HEK293T (cell line): ENCODE data around the gene CRHR2.

Experiments
- CTCF ChIA-PET: fragments of 350-600 bp; formaldehyde crosslinking; extraction: SDS; loops from one replicate; lab custom pipeline; 2021; ENCODE audit warnings: antibody characterized with exemption, inconsistent platforms; lab: Yijun Ruan, JAX
- POLR2A ChIA-PET: fragments of 350-600 bp; formaldehyde crosslinking; extraction: SDS; loops from one replicate; lab custom pipeline; 2020; ENCODE audit warnings: antibody characterized with exemption, inconsistent platforms; lab: Yijun Ruan, JAX
- DNase-seq: peaks from one replicate; pipeline ENCODE4 v3.0.0; 2012; ENCODE audit warnings: mixed read lengths; ENCODE audit errors: extremely low spot score
- ARNT ChIP-seq: fragments of 450-650 bp; IDR thresholded peaks from 2 replicates; pipeline ENCODE4 v1.6.1; 2017; ENCODE audit warnings: mild to moderate bottlenecking
- BHLHE40 ChIP-seq: fragments of 450-650 bp; IDR thresholded peaks from 2 replicates; pipeline ENCODE4 v1.6.1; 2016; ENCODE audit warnings: mild to moderate bottlenecking, moderate library complexity, borderline replicate concordance
- CTBP1 ChIP-seq: fragments of 450-650 bp; IDR thresholded peaks from 2 replicates; pipeline ENCODE4 v1.6.1; 2016; ENCODE audit warnings: borderline replicate concordance
- ELF4 ChIP-seq: fragments of 450-650 bp; IDR thresholded peaks from 2 replicates; pipeline ENCODE4 v1.6.1; 2017; ENCODE audit warnings: antibody characterized with exemption
- FOXA1 ChIP-seq: fragments of 450-650 bp; IDR thresholded peaks from 2 replicates; pipeline ENCODE4 v1.6.1; 2016; ENCODE audit warnings: mild to moderate bottlenecking
- FOXK2 ChIP-seq: fragments of 450-650 bp; IDR thresholded peaks from 2 replicates; pipeline ENCODE4 v1.6.1; 2016; ENCODE audit warnings: mild to moderate bottlenecking
- FOXM1 ChIP-seq: fragments of 450-650 bp; IDR thresholded peaks from 2 replicates; pipeline ENCODE4 v1.6.1; 2017; ENCODE audit warnings: mild to moderate bottlenecking, borderline replicate concordance
- HDGF ChIP-seq: fragments of 450-650 bp; IDR thresholded peaks from 2 replicates; pipeline ENCODE4 v1.6.1; 2017; ENCODE audit warnings: antibody characterized with exemption, borderline replicate concordance
- L3MBTL2 ChIP-seq: fragments of 450-650 bp; conservative IDR thresholded peaks from 2 replicates; pipeline ENCODE4 v1.6.1; 2016; ENCODE audit warnings: mild to moderate bottlenecking
- LEF1 ChIP-seq: fragments of 450-650 bp; IDR thresholded peaks from 2 replicates; pipeline ENCODE4 v1.6.1; 2017; ENCODE audit warnings: mild to moderate bottlenecking, borderline replicate concordance
- NFRKB ChIP-seq: fragments of 450-650 bp; IDR thresholded peaks from 2 replicates; pipeline ENCODE4 v1.6.1; 2016; ENCODE audit warnings: mild to moderate bottlenecking, moderate library complexity
- PKNOX1 ChIP-seq: fragments of 450-650 bp; IDR thresholded peaks from 2 replicates; pipeline ENCODE4 v1.6.1; 2016
- SP1 ChIP-seq: fragments of 450-650 bp; IDR thresholded peaks from 2 replicates; pipeline ENCODE4 v1.6.1; 2017
- SUZ12 ChIP-seq: fragments of 450-650 bp; IDR thresholded peaks from 2 replicates; pipeline ENCODE4 v1.6.1; 2016; ENCODE audit warnings: mild to moderate bottlenecking
- TARDBP ChIP-seq: fragments of 450-650 bp; IDR thresholded peaks from 2 replicates; pipeline ENCODE4 v1.6.1; 2016
- ZNF384 ChIP-seq: fragments of 450-650 bp; IDR thresholded peaks from 2 replicates; pipeline ENCODE4 v1.6.1; 2016

CRHR2 gene

GRCh38 chr7:30668102-30668501, 14.2 kb downstream of the CRHR2 start:
- DNase-seq = no peak
- POLR2A ChIA-PET = no interaction called here
- TF ChIP-seq CTBP1 (no peak), ZNF384 (no peak), ELF4 (no peak), FOXK2 (no peak), L3MBTL2 (no peak), TARDBP (no peak), ARNT (no peak), HDGF (no peak), FOXA1 (no peak)
- CTCF ChIA-PET = no interaction called here

DNA sequence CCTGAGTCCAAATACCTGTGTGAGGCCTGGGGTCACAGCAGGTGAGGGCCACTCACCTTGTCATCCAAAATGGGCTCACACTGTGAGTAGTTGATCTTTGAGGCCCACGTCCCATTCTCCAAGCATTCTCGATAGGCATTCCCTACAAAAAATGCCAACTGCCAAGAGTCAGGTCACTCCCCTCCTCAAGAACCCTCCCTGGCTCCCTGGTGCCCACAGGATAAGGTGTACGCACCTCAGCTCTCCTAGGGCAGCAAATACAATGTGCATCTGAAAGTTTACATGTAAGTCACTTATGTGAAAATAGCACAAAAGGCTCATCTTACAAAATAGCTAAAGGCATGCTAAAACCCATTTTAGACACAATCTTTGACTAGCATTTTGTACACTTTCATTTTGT, 15.1 kb downstream of the CRHR2 start:
- no peak for DNase-seq
- ChIA-PET CTCF (interaction anchor here (1.4 kb wide), 1 partner anchor 11 kb away, joined by 7 read pairs; no protein-coding TSS in a partner anchor), POLR2A (no interaction called here)
- no peak for TF ChIP-seq LEF1
- no peak for TF ChIP-seq ARNT
- TF ChIP-seq FOXK2 = no peak
- TF ChIP-seq FOXA1 = no peak
- TF ChIP-seq ZNF384 = no peak
- TF ChIP-seq SP1 = no peak
- no peak for TF ChIP-seq NFRKB
- TF ChIP-seq PKNOX1 = no peak
- TF ChIP-seq HDGF = no peak
- TF ChIP-seq BHLHE40 = no peak
- TF ChIP-seq ELF4 = no peak
- no peak for TF ChIP-seq L3MBTL2

DNA sequence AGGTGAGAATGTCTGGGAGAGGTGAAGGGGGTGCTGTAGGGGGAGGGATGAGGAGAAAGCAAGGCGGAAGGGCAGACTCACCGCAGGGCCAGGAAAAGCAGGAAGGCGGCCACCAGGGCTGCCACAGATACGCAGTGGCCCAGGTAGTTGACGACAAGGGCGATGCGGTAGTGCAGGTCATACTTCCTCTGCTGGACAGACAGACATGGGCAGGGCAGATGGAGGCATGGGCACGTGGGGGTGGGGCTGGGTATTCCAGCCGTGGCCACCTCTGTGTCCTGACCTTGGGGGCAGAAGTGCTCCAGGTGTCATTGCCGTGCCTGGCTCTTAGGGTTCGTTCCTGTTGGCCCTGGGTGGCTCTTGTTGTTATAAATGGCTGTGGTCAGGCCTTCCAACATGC, 16.8 kb downstream of the CRHR2 start:
- ChIA-PET POLR2A (no interaction called here), CTCF (no interaction called here)
- no peak for DNase-seq
- TF ChIP-seq L3MBTL2 (no peak), ZNF384 (no peak), FOXM1 (no peak), ARNT (no peak), PKNOX1 (no peak), LEF1 (no peak), BHLHE40 (no peak), SUZ12 (no peak), FOXA1 (no peak), ELF4 (no peak), SP1 (no peak), TARDBP (no peak), HDGF (no peak), CTBP1 (no peak), NFRKB (no peak), FOXK2 (no peak)

DNA sequence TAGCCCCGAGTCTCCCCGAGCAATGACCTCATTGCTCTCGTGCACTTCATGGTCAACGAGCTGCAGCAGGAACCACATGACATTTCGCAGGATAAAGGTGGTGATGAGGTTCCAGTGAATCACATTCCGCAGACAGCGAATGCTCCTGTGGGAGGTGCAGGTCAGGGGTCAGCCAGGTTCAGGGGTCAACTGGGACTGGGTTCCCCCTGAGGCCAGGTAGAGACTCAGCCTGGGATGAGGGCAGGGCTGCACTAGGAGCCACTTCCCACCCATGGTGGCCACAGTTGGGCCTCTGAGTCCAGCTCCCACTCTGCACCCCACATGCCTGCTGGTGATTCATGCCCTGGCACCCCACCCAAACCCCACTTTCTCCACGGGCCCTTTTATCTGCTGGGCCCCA, 17.2 kb downstream of the CRHR2 start:
- CTCF ChIA-PET = no interaction called here
- POLR2A ChIA-PET = no interaction called here
- no peak for DNase-seq
- TF ChIP-seq FOXM1 (no peak), ARNT (no peak), L3MBTL2 (no peak), HDGF (no peak), SUZ12 (no peak), SP1 (no peak), ELF4 (no peak), ZNF384 (no peak), LEF1 (no peak), FOXA1 (no peak)

GRCh38 chr7:30664184-30664885, 17.9 kb downstream of the CRHR2 start:
- TF ChIP-seq HDGF (no peak), CTBP1 (no peak), L3MBTL2 (no peak), PKNOX1 (no peak), ELF4 (no peak), FOXA1 (no peak), ZNF384 (no peak), SP1 (no peak), TARDBP (no peak), BHLHE40 (no peak), LEF1 (no peak), FOXK2 (no peak), SUZ12 (no peak), ARNT (no peak), NFRKB (no peak), FOXM1 (no peak)
- POLR2A ChIA-PET = no interaction called here
- DNase-seq = no peak
- CTCF ChIA-PET = no interaction called here

DNA sequence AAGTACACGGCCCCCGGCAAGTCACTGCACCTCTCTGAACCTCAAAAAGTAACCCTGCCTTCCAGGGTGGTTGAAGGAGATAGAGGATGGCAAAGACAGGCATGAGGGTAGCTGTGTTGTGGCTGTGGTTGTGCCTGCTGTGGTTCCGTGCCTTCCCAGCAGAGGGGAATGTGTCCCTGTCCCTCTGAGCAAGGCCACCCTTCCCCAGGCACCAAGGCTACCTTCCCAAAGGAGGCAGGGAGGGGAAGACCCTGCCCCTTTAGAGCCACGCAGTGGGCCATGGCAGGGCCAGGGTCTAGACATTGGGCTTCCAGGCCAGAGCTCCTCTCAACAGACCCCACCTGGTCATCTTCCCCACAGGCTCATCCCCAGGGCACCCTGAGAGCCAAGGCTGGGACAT, 18.8 kb downstream of the CRHR2 start:
- TF ChIP-seq CTBP1 = no peak
- no peak for TF ChIP-seq SP1
- TF ChIP-seq FOXA1 = no peak
- TF ChIP-seq PKNOX1 = no peak
- no peak for TF ChIP-seq L3MBTL2
- no peak for TF ChIP-seq ZNF384
- no peak for TF ChIP-seq ELF4
- no peak for TF ChIP-seq FOXK2
- no peak for TF ChIP-seq NFRKB
- TF ChIP-seq BHLHE40 = no peak
- TF ChIP-seq HDGF = no peak
- TF ChIP-seq ARNT = no peak
- no peak for TF ChIP-seq LEF1
- no peak for TF ChIP-seq SUZ12
- TF ChIP-seq FOXM1 = no peak
- ChIA-PET POLR2A (no interaction called here), CTCF (no interaction called here)
- no peak for DNase-seq
